Mesenchymal stem cell (in vitro differentiated cells and primary cell): Measurements from ENCODE around the gene CYTH3.
A peak's percentile ranks its signal among the peaks of the same experiment; 100 is the strongest.

Source experiments
- DNase-seq: peaks from one replicate; pipeline ENCODE4 v3.0.0-alpha.2; 2013
- H2AFZ ChIP-seq: one replicate; pipeline ENCODE4 v1.6.1; 2013; ENCODE audit warnings: low read depth, mild to moderate bottlenecking, control low read depth, inconsistent platforms, low read length, moderate library complexity
- H2AK5ac ChIP-seq: 2 replicates; pipeline ENCODE4 v1.6.1; 2013; ENCODE audit warnings: low read length, moderate library complexity, mild to moderate bottlenecking, inconsistent platforms; ENCODE audit not compliant: severe bottlenecking
- H2BK120ac ChIP-seq: one replicate; pipeline ENCODE4 v1.6.1; 2013; ENCODE audit warnings: low read depth, mild to moderate bottlenecking, inconsistent platforms, low read length, moderate library complexity
- H2BK12ac ChIP-seq, 2 experiments: one replicate each; pipeline ENCODE4 v1.6.1; 2013; ENCODE audit warnings: inconsistent platforms in 2 of 2, low read length in 2 of 2, mild to moderate bottlenecking in 2 of 2, moderate library complexity in 2 of 2, control low read depth in 1 of 2
- H2BK15ac ChIP-seq: one replicate; pipeline ENCODE4 v1.6.1; 2013; ENCODE audit warnings: mild to moderate bottlenecking, low read depth, inconsistent platforms; ENCODE audit not compliant: poor library complexity, severe bottlenecking
- H2BK5ac ChIP-seq: 2 replicates; pipeline ENCODE4 v1.6.1; 2013; ENCODE audit warnings: low read depth, mild to moderate bottlenecking, low read length, control low read depth, inconsistent platforms; ENCODE audit not compliant: poor library complexity, severe bottlenecking
- H3K14ac ChIP-seq, 2 experiments: one replicate each; pipeline ENCODE4 v1.6.1; 2013; ENCODE audit warnings: inconsistent platforms in 2 of 2, low read length in 2 of 2, control low read depth in 1 of 2, mild to moderate bottlenecking in 1 of 2, moderate library complexity in 1 of 2
- H3K18ac ChIP-seq, 2 experiments: one replicate each; pipeline ENCODE4 v1.6.1; 2013; ENCODE audit warnings: inconsistent platforms in 2 of 2, low read length in 2 of 2, control low read depth in 1 of 2, low read depth in 1 of 2, mild to moderate bottlenecking in 1 of 2
- H3K23ac ChIP-seq, 2 experiments: one replicate each; pipeline ENCODE4 v1.6.1; 2013; ENCODE audit warnings: inconsistent platforms in 2 of 2, low read length in 2 of 2, mild to moderate bottlenecking in 2 of 2, moderate library complexity in 2 of 2, control low read depth in 1 of 2
- H3K27ac ChIP-seq: 2 replicates; pipeline ENCODE4 v1.5.1; 2013; ENCODE audit warnings: mild to moderate bottlenecking, moderate library complexity, low read length, control low read depth, inconsistent platforms; ENCODE audit not compliant: poor library complexity, severe bottlenecking
- H3K27me3 ChIP-seq, 2 experiments: 2 replicates each; pipeline versions ENCODE4 v1.6.1 to v1.7.0; 2013; ENCODE audit warnings: low read length in 2 of 2, mild to moderate bottlenecking in 2 of 2, moderate library complexity in 2 of 2, control low read depth in 1 of 2, inconsistent platforms in 1 of 2; ENCODE audit not compliant: control insufficient read depth in 1 of 2, insufficient read depth in 1 of 2
- H3K36me3 ChIP-seq, 2 experiments: 2 replicates each; pipeline versions ENCODE4 v1.6.1 to v1.7.0; 2013; ENCODE audit warnings: low read length in 2 of 2, control low read depth in 1 of 2, inconsistent platforms in 1 of 2, low read depth in 1 of 2, mild to moderate bottlenecking in 1 of 2; ENCODE audit not compliant: insufficient read depth in 2 of 2, control insufficient read depth in 1 of 2
- H3K4ac ChIP-seq, 2 experiments: one replicate each; pipeline ENCODE4 v1.6.1; 2013; ENCODE audit warnings: inconsistent platforms in 2 of 2, low read length in 2 of 2, mild to moderate bottlenecking in 2 of 2, moderate library complexity in 2 of 2, control low read depth in 1 of 2, low read depth in 1 of 2
- H3K4me1 ChIP-seq: 2 replicates; pipeline ENCODE4 v1.6.1; 2013; ENCODE audit warnings: low read depth, low read length, control low read depth; ENCODE audit not compliant: control insufficient read depth, insufficient read depth
- H3K4me2 ChIP-seq: 2 replicates; pipeline ENCODE4 v1.6.1; 2013; ENCODE audit warnings: low read length, mild to moderate bottlenecking, inconsistent platforms; ENCODE audit not compliant: poor library complexity, severe bottlenecking
- H3K4me3 ChIP-seq, 2 experiments: 2 replicates each; pipeline versions ENCODE4 v1.5.1 to v1.7.0; 2013; ENCODE audit warnings: low read length in 2 of 2, mild to moderate bottlenecking in 2 of 2, control low read depth in 1 of 2, low read depth in 1 of 2; ENCODE audit not compliant: insufficient read depth in 1 of 2
- H3K79me1 ChIP-seq: replicated peaks from 2 replicates; pipeline ENCODE4 v1.6.1; 2013; ENCODE audit warnings: mild to moderate bottlenecking, control low read depth, low read length, inconsistent platforms; ENCODE audit not compliant: poor library complexity, severe bottlenecking
- H3K9ac ChIP-seq: 2 replicates; pipeline ENCODE4 v1.7.0; 2013; ENCODE audit warnings: mild to moderate bottlenecking, low read length, moderate library complexity
- H3K9me3 ChIP-seq: 2 replicates; pipeline ENCODE4 v1.7.0; 2013; ENCODE audit warnings: mild to moderate bottlenecking, low read length; ENCODE audit not compliant: control insufficient read depth
- H4K8ac ChIP-seq: one replicate; pipeline ENCODE4 v1.6.1; 2013; ENCODE audit warnings: inconsistent platforms, mild to moderate bottlenecking, low read length, moderate library complexity
- H4K91ac ChIP-seq: one replicate; pipeline ENCODE4 v1.6.1; 2013; ENCODE audit warnings: mild to moderate bottlenecking, low read length, inconsistent platforms
- WGBS: methylation state at CpG from one replicate; pipeline ENCODE4 v1.1.7; 2013; ENCODE audit warnings: mixed read lengths; 5-methylcytosine and 5-hydroxymethylcytosine counted together

The CYTH3 gene

DNA sequence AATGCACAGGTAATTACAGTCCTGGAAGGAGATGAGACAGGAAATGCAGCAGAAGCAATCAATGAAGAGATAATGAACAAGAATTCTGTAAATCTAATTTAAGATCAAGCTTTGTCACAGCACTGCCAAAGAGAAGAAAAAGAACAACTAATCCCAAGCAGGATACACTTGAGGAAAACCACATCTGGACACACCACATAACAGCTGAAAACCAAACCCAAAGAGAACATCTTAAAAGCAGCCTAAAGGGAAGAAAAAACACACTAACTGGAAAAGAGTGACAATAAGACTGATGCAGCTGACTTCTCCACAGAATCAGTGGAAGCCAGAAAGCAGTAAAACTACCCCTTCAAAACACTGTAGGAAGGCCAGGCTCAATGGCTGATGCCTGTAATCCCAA is 10.2 kb downstream of the CYTH3 start:
- Histone ChIP-seq H4K91ac (no peak overlapping the region), H3K79me1 (peaks cover 32% of the 10 kb centered on the region), H3K9ac (peak overlapping the region; percentile 27), H3K4me1 (peaks cover 3% of the 10 kb centered on the region), H2BK15ac (no peak overlapping the region), H3K18ac (peak overlapping the region in 1 of 2 experiments; percentile 18), H3K4me2 (no peak overlapping the region), H2BK120ac (no peak overlapping the region), H2AK5ac (no peak overlapping the region), H3K14ac (no peak overlapping the region), H3K4ac (peak overlapping the region in 1 of 2 experiments; percentile 24), H3K27me3 (no peaks in the 10 kb centered on the region), H4K8ac (no peak overlapping the region), H3K9me3 (peaks cover 2% of the 10 kb centered on the region), H2AFZ (no peak overlapping the region), H3K36me3 (peaks cover 0 to 3% of the 10 kb centered on the region in 2 experiments), H2BK12ac (no peak overlapping the region), H3K27ac (no peak overlapping the region), H2BK5ac (no peak overlapping the region), H3K23ac (no peak overlapping the region), H3K4me3 (no peak overlapping the region)
- no peak for DNase-seq

DNA sequence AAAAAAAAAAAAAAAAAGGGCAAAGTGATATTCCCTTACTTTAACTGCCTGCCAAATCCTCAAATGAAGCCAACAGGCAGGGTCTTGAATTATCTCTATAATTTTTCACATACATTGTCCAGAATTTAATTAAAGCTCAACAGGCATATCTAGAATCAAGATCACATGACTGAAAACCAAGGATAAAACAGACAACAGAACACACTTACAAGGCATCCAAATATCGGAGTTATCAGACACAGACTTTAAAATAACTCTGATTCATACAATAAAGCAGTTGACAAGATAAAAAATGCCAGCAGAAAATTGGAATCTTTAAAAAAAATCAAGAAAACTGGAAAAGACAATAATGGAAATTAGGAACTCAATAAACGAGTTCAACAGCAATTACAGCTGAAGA is 10.7 kb downstream of the CYTH3 start:
- no peaks in the 10 kb centered on the region for H3K27me3 ChIP-seq
- H2AK5ac ChIP-seq = no peak overlapping the region
- no peak overlapping the region for H3K4me2 ChIP-seq
- H2BK5ac ChIP-seq = no peak overlapping the region
- H3K9me3 ChIP-seq = no peaks in the 10 kb centered on the region
- no peak overlapping the region for H3K27ac ChIP-seq
- H4K91ac ChIP-seq = no peak overlapping the region
- no peak overlapping the region for H2AFZ ChIP-seq
- H3K4me3 ChIP-seq = peak overlapping the region in 1 of 2 experiments; percentile 44
- peak overlapping the region; percentile 27 for H3K9ac ChIP-seq
- no peak overlapping the region for H3K14ac ChIP-seq
- no peak overlapping the region for H3K4ac ChIP-seq
- 94% methylated on average over 1 of the region's 2 CpGs for WGBS
- no peak overlapping the region for H2BK120ac ChIP-seq
- H3K4me1 ChIP-seq = peaks cover 3% of the 10 kb centered on the region
- H2BK15ac ChIP-seq = no peak overlapping the region
- no peak overlapping the region for H2BK12ac ChIP-seq
- H4K8ac ChIP-seq = no peak overlapping the region
- no peaks in the 10 kb centered on the region for H3K36me3 ChIP-seq
- H3K18ac ChIP-seq = no peak overlapping the region
- DNase-seq = no peak
- H3K23ac ChIP-seq = no peak overlapping the region
- peaks cover 28% of the 10 kb centered on the region for H3K79me1 ChIP-seq

DNA sequence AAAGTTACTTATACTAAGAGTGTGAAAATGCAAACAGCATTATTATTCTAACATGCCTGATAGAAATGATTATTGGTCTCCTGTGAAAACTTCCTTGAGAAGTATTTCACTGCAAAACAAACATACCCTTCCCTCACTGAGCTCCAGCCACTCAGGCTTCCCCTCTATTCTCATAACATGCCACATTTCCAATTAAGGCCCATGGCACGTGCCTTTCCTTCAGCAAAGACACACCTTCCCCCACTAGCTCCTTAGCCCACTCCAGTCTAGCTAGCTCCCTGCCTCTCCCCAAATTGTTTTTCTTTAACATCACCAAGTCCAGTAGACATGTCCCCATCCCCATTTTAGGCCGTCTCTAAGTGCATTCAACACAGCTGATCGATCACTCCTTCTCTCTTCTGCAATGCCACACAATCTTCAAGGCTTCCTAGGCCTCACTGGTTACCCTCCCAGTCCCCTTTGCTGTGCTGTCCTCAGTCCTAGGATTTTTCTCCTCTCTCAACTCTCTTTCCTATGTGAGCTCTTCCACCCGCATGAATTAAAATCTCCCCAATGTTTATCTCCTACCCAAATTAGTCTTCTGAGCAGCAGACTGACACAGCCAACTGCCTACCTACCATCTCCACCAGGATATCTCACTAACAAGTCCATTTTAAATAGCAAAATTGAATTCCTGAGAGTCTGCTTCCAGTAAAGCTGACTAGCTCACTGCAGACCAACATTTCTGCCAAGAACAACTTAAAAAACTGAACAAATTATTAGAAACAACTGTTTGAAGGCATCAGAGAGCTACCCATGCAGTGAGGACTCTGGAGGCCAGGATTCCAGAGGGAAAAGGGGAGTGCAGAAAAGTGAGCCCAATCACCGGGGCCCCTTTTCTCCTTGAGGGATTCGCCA is 11.9 kb downstream of the CYTH3 start:
- H2BK12ac ChIP-seq = peak overlapping the region; percentile 51 to 77
- 91% methylated on average over 6 of the region's 6 CpGs for WGBS
- H3K27me3 ChIP-seq = no peaks in the 10 kb centered on the region
- no peak overlapping the region for H3K23ac ChIP-seq
- H3K4me2 ChIP-seq = no peak overlapping the region
- H3K27ac ChIP-seq = no peak overlapping the region
- H3K4me3 ChIP-seq = peak overlapping the region in 1 of 2 experiments; percentile 44
- DNase-seq = no peak
- H4K8ac ChIP-seq = peak overlapping the region; percentile 60
- H3K79me1 ChIP-seq = peaks cover 24% of the 10 kb centered on the region
- H2AFZ ChIP-seq = no peak overlapping the region
- H3K4ac ChIP-seq = no peak overlapping the region
- peak overlapping the region; percentile 11 to 78 for H3K18ac ChIP-seq
- H2BK5ac ChIP-seq = no peak overlapping the region
- no peaks in the 10 kb centered on the region for H3K9me3 ChIP-seq
- H4K91ac ChIP-seq = peak overlapping the region; percentile 73
- H3K9ac ChIP-seq = peak overlapping the region; percentile 61
- H3K36me3 ChIP-seq = no peaks in the 10 kb centered on the region
- peak overlapping the region in 1 of 2 experiments; percentile 89 for H3K14ac ChIP-seq
- peaks cover 3% of the 10 kb centered on the region for H3K4me1 ChIP-seq
- no peak overlapping the region for H2BK15ac ChIP-seq
- H2BK120ac ChIP-seq = no peak overlapping the region
- peak overlapping the region; percentile 65 for H2AK5ac ChIP-seq

DNA sequence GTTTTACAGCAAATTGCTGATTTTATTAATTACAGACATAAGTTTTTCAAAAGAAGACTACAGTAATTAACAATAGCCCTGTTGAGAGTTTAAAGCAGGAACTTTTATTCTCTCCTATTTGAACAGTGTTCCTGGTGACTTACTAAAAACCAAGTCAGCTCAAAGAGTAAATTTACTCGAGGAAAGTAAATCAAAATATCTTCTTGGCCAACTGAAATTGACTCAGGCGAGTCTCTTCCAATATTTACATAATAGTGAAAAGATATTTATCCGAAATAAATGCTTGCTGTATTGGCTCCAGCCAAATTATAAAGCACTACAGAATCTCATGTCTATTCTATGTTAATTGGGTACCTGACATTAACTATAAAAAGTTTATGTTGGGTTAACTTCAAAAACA is 13.2 kb downstream of the CYTH3 start:
- Histone ChIP-seq H2AFZ (no peak overlapping the region), H3K27me3 (no peaks in the 10 kb centered on the region), H3K18ac (no peak overlapping the region), H4K91ac (no peak overlapping the region), H3K27ac (no peak overlapping the region), H4K8ac (no peak overlapping the region), H3K4ac (no peak overlapping the region), H3K23ac (no peak overlapping the region), H3K4me1 (peaks cover 3% of the 10 kb centered on the region), H2BK12ac (no peak overlapping the region), H3K14ac (no peak overlapping the region), H3K4me3 (peak overlapping the region in 1 of 2 experiments; percentile 50), H3K79me1 (peaks cover 29% of the 10 kb centered on the region), H3K9me3 (no peaks in the 10 kb centered on the region), H2AK5ac (no peak overlapping the region), H3K9ac (peak overlapping the region; percentile 93), H3K4me2 (no peak overlapping the region), H2BK5ac (no peak overlapping the region), H2BK15ac (no peak overlapping the region), H2BK120ac (no peak overlapping the region), H3K36me3 (no peaks in the 10 kb centered on the region)
- DNase-seq = no peak
- WGBS = no CpG with 5 or more reads among the region's 3 CpGs
